PC-9 (cell line): ENCODE measurements around the gene PITPNM3. TPM values are rescaled to one million over a fixed set of nuclear protein-coding genes. Genes with fewer than 3 reads are reported as not detected.

Experiments used
- BruUV-seq: library from RNA; stranded (reverse); fragments of 400-500 nt; replicated peaks from 2 replicates; lab custom pipeline; 2021; lab: Mats Ljungman, UMichigan
- CTCF ChIA-PET: fragments of 300-600 bp; sonication (Branson Sonifier 250); formaldehyde crosslinking; loops from one replicate; lab custom pipeline; 2022; ENCODE audit warnings: antibody characterized with exemption; lab: Charles Lee
- POLR2A ChIA-PET: fragments of 300-600 bp; sonication (Branson Sonifier 250); formaldehyde crosslinking; loops from one replicate; lab custom pipeline; 2022; ENCODE audit warnings: antibody characterized with exemption; ENCODE audit not compliant: unreplicated experiment; lab: Charles Lee
- DNase-seq, 2 experiments: peaks; one replicate each; pipeline versions ENCODE4 v3.0.0 to v3.0.0-alpha.2; 2015 to 2022; ENCODE audit warnings: mixed read lengths in 1 of 2
- H2AFZ ChIP-seq: fragments of 200-600 bp; sonication (generic); 2 replicates; pipeline ENCODE4 v1.8.1; 2017; ENCODE audit warnings: antibody characterized with exemption
- H3F3A ChIP-seq: fragments of 200-600 bp; sonication (generic); 2 replicates; pipeline ENCODE4 v1.8.1; 2017; ENCODE audit warnings: antibody characterized with exemption, mild to moderate bottlenecking, low read depth; ENCODE audit not compliant: insufficient read depth
- H3K27ac ChIP-seq: fragments of 200-600 bp; sonication (generic); 2 replicates; pipeline ENCODE4 v1.6.1; 2016; ENCODE audit warnings: mixed run types
- H3K27me3 ChIP-seq: fragments of 200-600 bp; sonication (generic); 2 replicates; pipeline ENCODE4 v1.6.1; 2016; ENCODE audit warnings: low read depth, mixed run types; ENCODE audit not compliant: insufficient read depth
- H3K36me3 ChIP-seq: fragments of 200-600 bp; sonication (generic); 2 replicates; pipeline ENCODE4 v1.6.1; 2016; ENCODE audit warnings: low read depth, mixed run types
- H3K4me1 ChIP-seq: fragments of 200-600 bp; sonication (generic); replicated peaks from 2 replicates; pipeline ENCODE4 v1.6.1; 2016; ENCODE audit warnings: mixed run types; ENCODE audit not compliant: insufficient read depth
- H3K4me2 ChIP-seq: fragments of 200-600 bp; sonication (generic); 2 replicates; pipeline ENCODE4 v1.6.1; 2017; ENCODE audit warnings: mixed run types
- H3K4me3 ChIP-seq: fragments of 200-600 bp; sonication (generic); 2 replicates; pipeline ENCODE4 v1.6.1; 2016; ENCODE audit warnings: mixed run types
- H3K79me2 ChIP-seq: fragments of 200-600 bp; sonication (generic); 2 replicates; pipeline ENCODE4 v1.6.1; 2017; ENCODE audit warnings: low read depth, mixed run types
- H3K9me2 ChIP-seq: fragments of 200-600 bp; sonication (generic); 2 replicates; pipeline ENCODE4 v1.8.1; 2017; ENCODE audit warnings: mild to moderate bottlenecking; ENCODE audit not compliant: insufficient read depth
- H3K9me3 ChIP-seq: fragments of 200-600 bp; sonication (generic); 2 replicates; pipeline ENCODE4 v1.8.1; 2016; ENCODE audit warnings: low read depth; ENCODE audit not compliant: insufficient read depth
- H4K20me1 ChIP-seq: fragments of 200-600 bp; sonication (generic); 2 replicates; pipeline ENCODE4 v1.8.1; 2017; ENCODE audit not compliant: insufficient read depth
- EZH2 ChIP-seq: fragments of 200-600 bp; sonication (generic); IDR thresholded peaks from 2 replicates; pipeline ENCODE4 v1.8.0; 2017; ENCODE audit warnings: antibody characterized with exemption, low read depth
- intact Hi-C: fragments of 100-400 bp; cut with micrococcal nuclease; formaldehyde crosslinking; loops from one replicate; pipeline ENCODE4 v1.10.0; 2022; ENCODE audit not compliant: unreplicated experiment
- total RNA-seq: library from RNA; stranded (reverse); gene quantifications from 2 replicates; pipeline ENCODE4 v1.2.3, GENCODE V29; 2021
- TF ChIP-seq, protein P1 (sequence below): fragments of 200-600 bp; sonication (generic); conservative IDR thresholded peaks from 2 replicates; pipeline ENCODE4 v1.6.1; 2017; ENCODE audit warnings: mixed run types, antibody characterized with exemption, mild to moderate bottlenecking, moderate library complexity

The PITPNM3 gene
- total RNA-seq, 1 experiment from 2014 or later = 16.9 TPM

GRCh38 chr17:6465206-6466003 lies 91.0 kb downstream of the PITPNM3 start:
- intact Hi-C loops = no loop called here
- H3K4me1 ChIP-seq = no peaks in the 10 kb centered on the region
- H3K79me2 ChIP-seq = no peaks in the 10 kb centered on the region
- POLR2A ChIA-PET = no interaction called here
- CTCF ChIA-PET = no interaction called here
- DNase-seq = no peak
- TF ChIP-seq, protein P1, sequence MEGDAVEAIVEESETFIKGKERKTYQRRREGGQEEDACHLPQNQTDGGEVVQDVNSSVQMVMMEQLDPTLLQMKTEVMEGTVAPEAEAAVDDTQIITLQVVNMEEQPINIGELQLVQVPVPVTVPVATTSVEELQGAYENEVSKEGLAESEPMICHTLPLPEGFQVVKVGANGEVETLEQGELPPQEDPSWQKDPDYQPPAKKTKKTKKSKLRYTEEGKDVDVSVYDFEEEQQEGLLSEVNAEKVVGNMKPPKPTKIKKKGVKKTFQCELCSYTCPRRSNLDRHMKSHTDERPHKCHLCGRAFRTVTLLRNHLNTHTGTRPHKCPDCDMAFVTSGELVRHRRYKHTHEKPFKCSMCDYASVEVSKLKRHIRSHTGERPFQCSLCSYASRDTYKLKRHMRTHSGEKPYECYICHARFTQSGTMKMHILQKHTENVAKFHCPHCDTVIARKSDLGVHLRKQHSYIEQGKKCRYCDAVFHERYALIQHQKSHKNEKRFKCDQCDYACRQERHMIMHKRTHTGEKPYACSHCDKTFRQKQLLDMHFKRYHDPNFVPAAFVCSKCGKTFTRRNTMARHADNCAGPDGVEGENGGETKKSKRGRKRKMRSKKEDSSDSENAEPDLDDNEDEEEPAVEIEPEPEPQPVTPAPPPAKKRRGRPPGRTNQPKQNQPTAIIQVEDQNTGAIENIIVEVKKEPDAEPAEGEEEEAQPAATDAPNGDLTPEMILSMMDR = no peak
- TF ChIP-seq EZH2 = no peak
- H3K4me3 ChIP-seq = no peak overlapping the region
- no peaks in the 10 kb centered on the region for H4K20me1 ChIP-seq
- H3F3A ChIP-seq = no peaks in the 10 kb centered on the region; the same call in 1 of the 2 replicates
- no TSS peak for BruUV-seq
- H3K27me3 ChIP-seq = no peaks in the 10 kb centered on the region
- no peak overlapping the region for H3K27ac ChIP-seq
- no peaks in the 10 kb centered on the region for H3K9me2 ChIP-seq
- no peaks in the 10 kb centered on the region for H3K36me3 ChIP-seq
- H3K9me3 ChIP-seq = no peaks in the 10 kb centered on the region
- H2AFZ ChIP-seq = no peak overlapping the region
- H3K4me2 ChIP-seq = no peak overlapping the region

GRCh38 chr17:6464446-6465041 lies 91.8 kb downstream of the PITPNM3 start:
- no peak overlapping the region for H2AFZ ChIP-seq
- ChIA-PET POLR2A (no interaction called here), CTCF (no interaction called here)
- H3K79me2 ChIP-seq = no peaks in the 10 kb centered on the region
- DNase-seq = no peak
- H3K4me1 ChIP-seq = no peaks in the 10 kb centered on the region
- no peaks in the 10 kb centered on the region for H3K9me2 ChIP-seq
- no peak overlapping the region for H3K4me2 ChIP-seq
- H4K20me1 ChIP-seq = no peaks in the 10 kb centered on the region
- no peaks in the 10 kb centered on the region for H3K27me3 ChIP-seq
- TF ChIP-seq EZH2 = no peak
- TF ChIP-seq, protein P1 = no peak
- no peaks in the 10 kb centered on the region; the same call in 1 of the 2 replicates for H3F3A ChIP-seq
- H3K4me3 ChIP-seq = no peak overlapping the region
- intact Hi-C loops = no loop called here
- H3K36me3 ChIP-seq = no peaks in the 10 kb centered on the region
- H3K9me3 ChIP-seq = no peaks in the 10 kb centered on the region
- BruUV-seq = no TSS peak
- no peak overlapping the region for H3K27ac ChIP-seq

DNA sequence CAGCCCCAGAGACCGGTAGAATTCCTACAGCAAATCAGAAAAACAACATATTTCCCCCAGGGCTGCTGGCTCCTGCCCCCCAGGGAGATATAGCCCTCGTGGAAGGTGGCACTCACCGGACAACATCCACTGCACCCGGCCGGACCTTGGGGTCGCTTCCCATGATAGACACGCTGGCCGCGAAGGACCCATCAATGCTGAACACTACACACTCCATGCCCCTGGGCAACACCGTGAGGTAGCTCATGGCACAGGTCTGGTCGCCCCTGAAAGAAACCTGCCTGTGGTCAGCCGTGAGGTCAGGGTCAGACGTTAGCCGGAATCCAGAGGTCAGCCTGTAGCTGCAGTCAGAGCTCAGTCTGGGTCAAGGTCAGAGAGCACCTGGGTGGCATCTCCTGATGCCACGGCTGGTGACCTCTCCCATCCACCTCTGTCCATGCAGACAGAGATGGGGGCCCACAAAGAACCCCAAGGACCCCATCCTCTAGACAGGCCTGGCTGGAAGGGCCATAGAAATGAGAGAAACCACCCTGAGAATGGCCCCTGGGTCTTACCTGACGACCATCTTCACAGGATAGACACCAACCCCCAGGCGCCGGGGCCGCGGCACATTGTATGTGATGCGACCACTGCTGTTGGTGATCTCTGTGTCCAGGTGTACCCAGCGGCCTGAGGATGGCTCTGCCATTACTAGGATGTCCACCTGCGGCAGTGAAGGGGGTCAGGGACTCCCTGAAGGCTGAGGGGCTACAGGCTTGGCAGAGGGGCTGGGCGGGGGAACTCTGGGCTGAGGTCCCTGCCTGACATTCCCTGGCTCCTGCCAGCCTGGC lies 92.5 kb downstream of the PITPNM3 start:
- ChIA-PET POLR2A (no interaction called here), CTCF (no interaction called here)
- Histone ChIP-seq H3F3A (no peaks in the 10 kb centered on the region; the same call in 1 of the 2 replicates), H3K4me3 (no peak overlapping the region), H3K27me3 (no peaks in the 10 kb centered on the region), H3K9me2 (no peaks in the 10 kb centered on the region), H3K79me2 (no peaks in the 10 kb centered on the region), H2AFZ (no peak overlapping the region), H4K20me1 (no peaks in the 10 kb centered on the region), H3K4me1 (no peaks in the 10 kb centered on the region), H3K36me3 (no peaks in the 10 kb centered on the region), H3K4me2 (no peak overlapping the region), H3K9me3 (no peaks in the 10 kb centered on the region), H3K27ac (no peak overlapping the region)
- BruUV-seq = no TSS peak
- TF ChIP-seq EZH2 = no peak
- TF ChIP-seq, protein P1 = no peak
- DNase-seq = no peak
- intact Hi-C loops = no loop called here
